Measurements from ENCODE around the gene TMEM39A. TPM values are rescaled to one million over a fixed set of nuclear protein-coding genes. Genes with fewer than 3 reads are reported as not detected.

Gene TMEM39A
- total RNA-seq, 1 donor from 2014 or later, result 52.9 TPM

GRCh38 chr3:119413603-119414280 is 49.7 kb downstream of the TMEM39A start:
- Histone ChIP-seq H3K4me3 (ENCODE audit: low read depth, low read length) (no peak overlapping the region), H3K36me3 (ENCODE audit: control insufficient read depth, insufficient read depth, low read length) (no peaks in the 10 kb centered on the region), H3K27me3 (ENCODE audit: control insufficient read depth, insufficient read depth, low read length) (no peaks in the 10 kb centered on the region)
- no peak for DNase-seq (ENCODE audit: low read depth)
- no peak for TF ChIP-seq CTCF (IDR thresholded peaks at IDR 0.05; ENCODE audit: insufficient read depth, low read length, poor library complexity, severe bottlenecking)

- no peaks in the 10 kb centered on the region for H3K27me3 ChIP-seq (ENCODE audit: control insufficient read depth, insufficient read depth, low read length)
- no peak for TF ChIP-seq CTCF (IDR thresholded peaks at IDR 0.05; ENCODE audit: insufficient read depth, low read length, poor library complexity, severe bottlenecking)
Observed at GRCh38 chr3:119409844-119410243, 53.6 kb downstream of the TMEM39A start.

GRCh38 chr3:119408243-119408950 is 55.0 kb downstream of the TMEM39A start:
- DNase-seq (ENCODE audit: low read depth), result no peak
- TF ChIP-seq CTCF (IDR thresholded peaks at IDR 0.05; ENCODE audit: insufficient read depth, low read length, poor library complexity, severe bottlenecking), result no peak
- Histone ChIP-seq H3K4me3 (ENCODE audit: low read depth, low read length) (no peak overlapping the region), H3K36me3 (ENCODE audit: control insufficient read depth, insufficient read depth, low read length) (no peaks in the 10 kb centered on the region), H3K27me3 (ENCODE audit: control insufficient read depth, insufficient read depth, low read length) (no peaks in the 10 kb centered on the region)

More at GRCh38 chr3:119409844-119410243, 53.6 kb downstream of the TMEM39A start:
- H3K4me3 ChIP-seq (ENCODE audit: low read depth, low read length), result no peak overlapping the region
- DNase-seq (ENCODE audit: low read depth), result no peak
- H3K36me3 ChIP-seq (ENCODE audit: control insufficient read depth, insufficient read depth, low read length), result no peaks in the 10 kb centered on the region

GRCh38 chr3:119405315-119405714 is 58.1 kb downstream of the TMEM39A start:
- no peaks in the 10 kb centered on the region for H3K36me3 ChIP-seq (ENCODE audit: control insufficient read depth, insufficient read depth, low read length)
- no peak for TF ChIP-seq CTCF (IDR thresholded peaks at IDR 0.05; ENCODE audit: insufficient read depth, low read length, poor library complexity, severe bottlenecking)
- H3K27me3 ChIP-seq (ENCODE audit: control insufficient read depth, insufficient read depth, low read length), result no peaks in the 10 kb centered on the region
- DNase-seq (ENCODE audit: low read depth), result no peak
- H3K4me3 ChIP-seq (ENCODE audit: low read depth, low read length), result no peak overlapping the region

- no peak for DNase-seq (ENCODE audit: low read depth)
- Histone ChIP-seq H3K36me3 (ENCODE audit: control insufficient read depth, insufficient read depth, low read length) (no peaks in the 10 kb centered on the region), H3K27me3 (ENCODE audit: control insufficient read depth, insufficient read depth, low read length) (no peaks in the 10 kb centered on the region), H3K4me3 (ENCODE audit: low read depth, low read length) (no peak overlapping the region)
- no peak for TF ChIP-seq CTCF (IDR thresholded peaks at IDR 0.05; ENCODE audit: insufficient read depth, low read length, poor library complexity, severe bottlenecking)
Observed at GRCh38 chr3:119403201-119403600, 60.2 kb downstream of the TMEM39A start.
